HepG2 (cell line): ENCODE measurements around the gene PRKAR2A. TPM values are rescaled to one million over a fixed set of nuclear protein-coding genes. Genes with fewer than 3 reads are reported as not detected.

Experiments used
- ATF1 ChIP-seq: IDR thresholded peaks from 2 replicates; pipeline ENCODE4 v1.6.1; 2016; ENCODE audit warnings: mild to moderate bottlenecking, control low read depth
- HNRNPLL ChIP-seq: fragments of 200-400 bp; formaldehyde crosslinking; IDR thresholded peaks from 2 replicates; pipeline ENCODE4 v1.6.1; 2017; ENCODE audit warnings: mild to moderate bottlenecking, low read depth, low read length; ENCODE audit not compliant: poor library complexity, severe bottlenecking
- KLF6 ChIP-seq: IDR thresholded peaks from 2 replicates; pipeline ENCODE4 v1.8.0; 2016; ENCODE audit warnings: missing biosample characterization, missing genetic modification reagents
- MIER2 ChIP-seq: IDR thresholded peaks from 2 replicates; pipeline ENCODE4 v1.6.1; 2016; ENCODE audit warnings: missing biosample characterization, missing genetic modification reagents
- NONO ChIP-seq, 2 experiments: fragments of 450-650 bp in 1 of 2; sonication (generic) in 1 of 2; formaldehyde crosslinking in 1 of 2; IDR thresholded peaks in 1 of 2; conservative IDR thresholded peaks in 1 of 2; 2 replicates each; pipeline versions ENCODE4 v1.6.1 to v1.8.0; 2017 to 2022; ENCODE audit warnings: mild to moderate bottlenecking in 1 of 2, missing genetic modification reagents in 1 of 2, moderate library complexity in 1 of 2
- PAX8 ChIP-seq: sonication (generic); formaldehyde crosslinking; IDR thresholded peaks from 2 replicates; pipeline ENCODE4 v1.8.0; 2022; ENCODE audit warnings: mild to moderate bottlenecking, missing genetic modification reagents, borderline replicate concordance
- RBAK ChIP-seq: sonication (generic); formaldehyde crosslinking; IDR thresholded peaks from 2 replicates; pipeline ENCODE4 v1.5.1; 2020; ENCODE audit warnings: mild to moderate bottlenecking, missing genetic modification reagents
- RBM22 ChIP-seq: fragments of 200-400 bp; formaldehyde crosslinking; optimal IDR thresholded peaks from 2 replicates; pipeline ENCODE3; 2017; ENCODE audit warnings: mild to moderate bottlenecking, low read length, moderate library complexity
- RFX3 ChIP-seq: IDR thresholded peaks from 2 replicates; pipeline ENCODE4 v1.6.1; 2016; ENCODE audit warnings: missing biosample characterization, missing genetic modification reagents
- TAF1 ChIP-seq: sonication (generic); formaldehyde crosslinking; IDR thresholded peaks from 2 replicates; pipeline ENCODE4 v1.4.0; 2020; ENCODE audit warnings: missing genetic modification reagents
- TBX2 ChIP-seq: sonication (generic); formaldehyde crosslinking; IDR thresholded peaks from 2 replicates; pipeline ENCODE4 v1.5.0; 2020; ENCODE audit warnings: missing genetic modification reagents, mild to moderate bottlenecking, borderline replicate concordance
- TOE1 ChIP-seq: sonication (generic); formaldehyde crosslinking; IDR thresholded peaks from 2 replicates; pipeline ENCODE4 v1.4.0; 2020; ENCODE audit warnings: mild to moderate bottlenecking, missing genetic modification reagents
- ZFY ChIP-seq: sonication (generic); formaldehyde crosslinking; IDR thresholded peaks from 2 replicates; pipeline ENCODE4 v1.4.0; 2020; ENCODE audit warnings: missing genetic modification reagents
- ZNF24 ChIP-seq: fragments of 450-650 bp; IDR thresholded peaks from 2 replicates; pipeline ENCODE4 v1.6.1; 2017; ENCODE audit warnings: antibody characterized with exemption, mild to moderate bottlenecking
- ZNF577 ChIP-seq: sonication (generic); formaldehyde crosslinking; IDR thresholded peaks from 2 replicates; pipeline ENCODE4 v1.4.0; 2020; ENCODE audit warnings: mild to moderate bottlenecking, low read depth, missing genetic modification reagents, borderline replicate concordance
- ZNF589 ChIP-seq: sonication (generic); formaldehyde crosslinking; conservative IDR thresholded peaks from 2 replicates; pipeline ENCODE4 v1.8.0; 2022; ENCODE audit warnings: mild to moderate bottlenecking, moderate library complexity, missing genetic modification reagents
- ZNF746 ChIP-seq: sonication (generic); formaldehyde crosslinking; IDR thresholded peaks from 2 replicates; pipeline ENCODE4 v1.8.0; 2022; ENCODE audit warnings: mild to moderate bottlenecking, missing genetic modification reagents
- ZNF780A ChIP-seq: sonication (generic); formaldehyde crosslinking; IDR thresholded peaks from 2 replicates; pipeline ENCODE4 v1.8.0; 2022; ENCODE audit warnings: mild to moderate bottlenecking, missing genetic modification reagents, moderate library complexity
- ZZZ3 ChIP-seq: sonication (generic); formaldehyde crosslinking; IDR thresholded peaks from 2 replicates; pipeline ENCODE4 v1.4.0; 2020; ENCODE audit warnings: missing genetic modification reagents, mild to moderate bottlenecking, borderline replicate concordance
- polyA plus RNA-seq, 8 experiments: library from polyadenylated mRNA; depleted of rRNA in 3 of 8; stranded (reverse) in 7 of 8; unstranded in 1 of 8; fragments of >200 nt; fragmentation: Illumina TruSeq in 4 of 8; extraction: Trizol in 4 of 8; gene quantifications; 2 replicates each; pipeline versions ENCODE4 v1.2.1 to v1.2.3, GENCODE V29; 2011 to 2016; ENCODE audit warnings: low read depth in 4 of 8, missing spikeins in 1 of 8, mixed read lengths in 1 of 8; ENCODE audit not compliant: insufficient read depth in 1 of 8
- total RNA-seq, 5 experiments: library from RNA; depleted of rRNA; stranded (reverse); fragments of >200 nt; fragmentation: Illumina TruSeq; extraction: Trizol; gene quantifications; 2 replicates each; pipeline ENCODE4 v1.2.3, GENCODE V29; 2016; ENCODE audit warnings: low read depth in 1 of 5
- TF ChIP-seq, protein P1 (sequence below): sonication (generic); formaldehyde crosslinking; IDR thresholded peaks from 2 replicates; pipeline ENCODE4 v1.8.0; 2023; ENCODE audit warnings: mild to moderate bottlenecking, missing genetic modification reagents
- TF ChIP-seq, protein P2 (sequence below): sonication (generic); formaldehyde crosslinking; IDR thresholded peaks from 2 replicates; pipeline ENCODE4 v1.4.0; 2020; ENCODE audit warnings: mild to moderate bottlenecking, missing genetic modification reagents
- TF ChIP-seq, protein P3 (sequence below): sonication (generic); formaldehyde crosslinking; IDR thresholded peaks from 2 replicates; pipeline ENCODE4 v1.8.1; 2022; ENCODE audit warnings: low read depth, mild to moderate bottlenecking, missing genetic modification reagents
- TF ChIP-seq, protein P4 (sequence below): IDR thresholded peaks from 2 replicates; pipeline ENCODE4 v1.6.1; 2016; ENCODE audit warnings: missing compliant biosample characterization, missing genetic modification reagents, borderline replicate concordance

Gene PRKAR2A
- total and polyA plus RNA-seq, 2 of the 13 experiments (the other 11 are each of a cell fraction or from before 2014, with no cell fraction given), result 11.8 to 29.2 TPM

DNA sequence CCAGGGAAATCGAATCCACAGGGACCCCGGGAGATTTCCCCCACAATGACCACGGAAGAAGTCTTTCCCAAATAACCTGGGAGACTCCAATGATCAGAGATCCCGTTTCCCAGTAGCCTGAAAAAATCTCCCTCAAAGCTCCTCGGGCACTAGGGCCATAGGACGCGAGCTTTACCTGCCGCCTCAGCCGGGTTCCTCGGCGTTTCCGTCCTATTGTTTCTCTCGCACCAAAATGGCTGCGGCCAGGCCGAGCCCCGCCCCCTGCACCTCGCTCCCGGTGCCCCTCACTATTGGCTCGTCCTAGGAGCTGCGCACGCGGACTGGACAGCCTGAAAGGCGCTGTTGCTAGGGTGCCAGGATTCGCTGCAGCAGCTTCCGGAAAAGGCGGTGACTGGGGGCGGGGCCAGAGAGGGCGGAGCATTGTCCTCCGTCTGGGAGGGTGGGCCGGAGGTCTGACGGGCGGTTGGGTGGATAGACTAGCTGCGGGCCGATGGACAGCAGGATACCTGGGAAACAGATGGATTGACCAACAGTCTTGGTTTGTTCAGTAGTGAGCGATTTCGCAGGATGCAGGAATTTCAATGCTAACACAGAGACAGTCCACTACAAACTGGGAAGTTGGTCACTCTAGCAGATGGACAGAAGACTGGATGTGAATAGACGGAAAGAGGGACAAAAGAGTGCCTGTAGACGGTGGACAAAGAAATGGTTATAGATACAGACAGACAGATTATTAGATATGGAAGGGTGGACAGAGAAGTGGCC is 130.5 kb downstream of the PRKAR2A start, which contains the start of gene IP6K2 (continued):
- TF ChIP-seq ZNF746 (no peak), ZNF577 (CRISPR knock-in tag) (no peak), ZNF780A (CRISPR knock-in tag) (no peak), PAX8 (CRISPR knock-in tag) (no peak), RFX3 (peak; percentile 61), RBM22 (no peak), ZZZ3 (CRISPR knock-in tag) (no peak), TBX2 (CRISPR knock-in tag) (peak; percentile 63), ZFY (CRISPR knock-in tag) (peak; percentile 45; the same call in 1 of the 2 replicates), ATF1 (CRISPR knock-in tag) (no peak), TAF1 (CRISPR knock-in tag) (peak; percentile 77; the same call in 1 of the 2 replicates), MIER2 (CRISPR knock-in tag) (no peak), KLF6 (peak; percentile 55; the same call in 1 of the 2 replicates), NONO (IDR thresholded peaks at IDR 0.05) (no peak), NONO (CRISPR knock-in tag; conservative IDR thresholded peaks at IDR 0.05) (peak; percentile 71), ZNF24 (no peak), ZNF589 (CRISPR knock-in tag) (no peak), RBAK (CRISPR knock-in tag) (no peak), HNRNPLL (peak; percentile 96), TOE1 (CRISPR knock-in tag) (no peak)
- TF ChIP-seq, protein P1, sequence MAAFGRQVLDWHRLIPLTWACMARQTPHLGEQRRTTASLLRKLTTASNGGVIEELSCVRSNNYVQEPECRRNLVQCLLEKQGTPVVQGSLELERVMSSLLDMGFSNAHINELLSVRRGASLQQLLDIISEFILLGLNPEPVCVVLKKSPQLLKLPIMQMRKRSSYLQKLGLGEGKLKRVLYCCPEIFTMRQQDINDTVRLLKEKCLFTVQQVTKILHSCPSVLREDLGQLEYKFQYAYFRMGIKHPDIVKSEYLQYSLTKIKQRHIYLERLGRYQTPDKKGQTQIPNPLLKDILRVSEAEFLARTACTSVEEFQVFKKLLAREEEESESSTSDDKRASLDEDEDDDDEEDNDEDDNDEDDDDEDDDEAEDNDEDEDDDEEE, result no peak
- TF ChIP-seq, protein P2, sequence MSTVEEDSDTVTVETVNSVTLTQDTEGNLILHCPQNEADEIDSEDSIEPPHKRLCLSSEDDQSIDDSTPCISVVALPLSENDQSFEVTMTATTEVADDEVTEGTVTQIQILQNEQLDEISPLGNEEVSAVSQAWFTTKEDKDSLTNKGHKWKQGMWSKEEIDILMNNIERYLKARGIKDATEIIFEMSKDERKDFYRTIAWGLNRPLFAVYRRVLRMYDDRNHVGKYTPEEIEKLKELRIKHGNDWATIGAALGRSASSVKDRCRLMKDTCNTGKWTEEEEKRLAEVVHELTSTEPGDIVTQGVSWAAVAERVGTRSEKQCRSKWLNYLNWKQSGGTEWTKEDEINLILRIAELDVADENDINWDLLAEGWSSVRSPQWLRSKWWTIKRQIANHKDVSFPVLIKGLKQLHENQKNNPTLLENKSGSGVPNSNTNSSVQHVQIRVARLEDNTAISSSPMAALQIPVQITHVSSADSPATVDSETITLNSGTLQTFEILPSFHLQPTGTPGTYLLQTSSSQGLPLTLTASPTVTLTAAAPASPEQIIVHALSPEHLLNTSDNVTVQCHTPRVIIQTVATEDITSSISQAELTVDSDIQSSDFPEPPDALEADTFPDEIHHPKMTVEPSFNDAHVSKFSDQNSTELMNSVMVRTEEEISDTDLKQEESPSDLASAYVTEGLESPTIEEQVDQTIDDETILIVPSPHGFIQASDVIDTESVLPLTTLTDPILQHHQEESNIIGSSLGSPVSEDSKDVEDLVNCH, result no peak
- TF ChIP-seq, protein P3, sequence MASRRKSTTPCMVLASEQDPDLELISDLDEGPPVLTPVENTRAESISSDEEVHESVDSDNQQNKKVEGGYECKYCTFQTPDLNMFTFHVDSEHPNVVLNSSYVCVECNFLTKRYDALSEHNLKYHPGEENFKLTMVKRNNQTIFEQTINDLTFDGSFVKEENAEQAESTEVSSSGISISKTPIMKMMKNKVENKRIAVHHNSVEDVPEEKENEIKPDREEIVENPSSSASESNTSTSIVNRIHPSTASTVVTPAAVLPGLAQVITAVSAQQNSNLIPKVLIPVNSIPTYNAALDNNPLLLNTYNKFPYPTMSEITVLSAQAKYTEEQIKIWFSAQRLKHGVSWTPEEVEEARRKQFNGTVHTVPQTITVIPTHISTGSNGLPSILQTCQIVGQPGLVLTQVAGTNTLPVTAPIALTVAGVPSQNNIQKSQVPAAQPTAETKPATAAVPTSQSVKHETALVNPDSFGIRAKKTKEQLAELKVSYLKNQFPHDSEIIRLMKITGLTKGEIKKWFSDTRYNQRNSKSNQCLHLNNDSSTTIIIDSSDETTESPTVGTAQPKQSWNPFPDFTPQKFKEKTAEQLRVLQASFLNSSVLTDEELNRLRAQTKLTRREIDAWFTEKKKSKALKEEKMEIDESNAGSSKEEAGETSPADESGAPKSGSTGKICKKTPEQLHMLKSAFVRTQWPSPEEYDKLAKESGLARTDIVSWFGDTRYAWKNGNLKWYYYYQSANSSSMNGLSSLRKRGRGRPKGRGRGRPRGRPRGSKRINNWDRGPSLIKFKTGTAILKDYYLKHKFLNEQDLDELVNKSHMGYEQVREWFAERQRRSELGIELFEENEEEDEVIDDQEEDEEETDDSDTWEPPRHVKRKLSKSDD, result no peak; the same call in 1 of the 2 replicates
- TF ChIP-seq, protein P4, sequence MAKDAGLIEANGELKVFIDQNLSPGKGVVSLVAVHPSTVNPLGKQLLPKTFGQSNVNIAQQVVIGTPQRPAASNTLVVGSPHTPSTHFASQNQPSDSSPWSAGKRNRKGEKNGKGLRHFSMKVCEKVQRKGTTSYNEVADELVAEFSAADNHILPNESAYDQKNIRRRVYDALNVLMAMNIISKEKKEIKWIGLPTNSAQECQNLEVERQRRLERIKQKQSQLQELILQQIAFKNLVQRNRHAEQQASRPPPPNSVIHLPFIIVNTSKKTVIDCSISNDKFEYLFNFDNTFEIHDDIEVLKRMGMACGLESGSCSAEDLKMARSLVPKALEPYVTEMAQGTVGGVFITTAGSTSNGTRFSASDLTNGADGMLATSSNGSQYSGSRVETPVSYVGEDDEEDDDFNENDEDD, result peak; percentile 55; the same call in 1 of the 2 replicates
